Measurements from ENCODE around the gene ZNF655. TPM values are rescaled to one million over a fixed set of nuclear protein-coding genes. Genes with fewer than 3 reads are reported as not detected.
A peak's percentile ranks its signal among the peaks of the same experiment; 100 is the strongest.

The ZNF655 gene
- total RNA-seq, 1 donor from 2014 or later, result 4.0 TPM

- no peak for DNase-seq (ENCODE audit: low read depth in 2 of 2)
Measured at GRCh38 chr7:99601656-99602310, 43.3 kb downstream of the ZNF655 start.

- DNase-seq (ENCODE audit: low read depth in 2 of 2), result no peak
Measured at GRCh38 chr7:99605527-99605926, 47.1 kb downstream of the ZNF655 start.

- DNase-seq (ENCODE audit: low read depth in 2 of 2), result no peak
Measured at GRCh38 chr7:99606531-99606930, 48.1 kb downstream of the ZNF655 start.

DNA sequence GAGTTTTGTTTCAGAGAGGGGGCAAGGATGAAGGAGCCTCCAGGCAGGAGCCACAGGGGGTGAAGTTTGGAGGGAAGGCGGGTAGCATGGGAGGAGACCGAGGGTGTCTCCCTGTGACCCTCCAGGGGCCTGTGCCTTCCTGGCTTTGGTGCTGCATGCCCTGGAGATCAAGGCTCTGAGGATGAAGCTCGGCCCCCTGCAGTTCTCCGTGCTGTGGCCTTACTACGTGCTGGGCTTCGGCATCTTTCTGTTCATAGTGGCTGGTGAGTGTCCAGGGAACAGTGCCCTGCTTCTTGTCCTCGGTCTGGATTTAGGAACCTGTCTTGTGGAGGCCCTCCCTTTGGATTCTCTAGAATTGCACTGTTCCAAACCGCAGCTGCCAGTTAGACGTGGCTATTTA, 49.1 kb downstream of the ZNF655 start:
- no peak for DNase-seq (ENCODE audit: low read depth in 2 of 2)

DNA sequence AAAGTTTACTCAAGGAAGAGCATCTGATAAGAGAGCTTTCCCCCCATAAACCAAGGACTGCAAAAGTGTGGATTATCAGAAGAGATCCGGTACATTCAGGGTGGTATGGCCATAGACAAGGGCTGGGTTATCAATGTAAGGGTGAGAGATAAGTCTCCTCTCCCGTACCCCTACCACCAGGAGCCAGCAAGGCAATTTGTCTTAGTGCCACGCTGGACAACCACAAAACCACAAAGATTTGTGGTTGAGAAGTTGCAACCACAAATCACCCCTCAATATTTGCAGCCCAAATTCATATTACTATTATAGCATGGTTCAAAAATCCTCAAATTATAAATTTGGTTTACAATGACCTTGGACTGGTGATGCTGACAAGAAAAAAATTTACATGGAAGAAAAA, 56.1 kb downstream of the ZNF655 start:
- DNase-seq (ENCODE audit: low read depth in 2 of 2), result no peak

DNA sequence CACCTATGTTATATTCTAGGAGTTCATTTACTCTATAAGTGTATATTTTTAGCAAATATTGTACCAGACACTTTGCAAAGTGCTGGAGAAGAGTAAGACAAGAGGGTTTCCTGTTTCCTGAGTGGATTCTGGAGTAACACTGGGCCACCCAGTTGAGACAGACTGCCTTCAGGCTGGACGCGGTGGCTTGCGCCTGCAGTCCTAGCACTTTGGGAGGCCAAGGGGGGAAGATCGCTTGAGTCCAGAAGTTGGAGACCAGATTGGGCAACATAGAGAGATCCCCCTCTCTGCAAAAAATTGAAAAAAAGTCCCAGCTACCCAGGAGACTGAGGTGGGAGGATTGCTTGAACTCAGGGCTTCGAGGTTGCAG, 57.5 kb downstream of the ZNF655 start:
- no peak for DNase-seq (ENCODE audit: low read depth in 2 of 2)

GRCh38 chr7:99616359-99617191, 58.1 kb downstream of the ZNF655 start, which contains the start of gene ZSCAN25:
ZSCAN25 (plus strand) TSS chr7:99616946; CDS start chr7:99619607, 2,661 bp downstream.
- DNase-seq (ENCODE audit: low read depth in 2 of 2), result peak; percentile 92 to 93

DNA sequence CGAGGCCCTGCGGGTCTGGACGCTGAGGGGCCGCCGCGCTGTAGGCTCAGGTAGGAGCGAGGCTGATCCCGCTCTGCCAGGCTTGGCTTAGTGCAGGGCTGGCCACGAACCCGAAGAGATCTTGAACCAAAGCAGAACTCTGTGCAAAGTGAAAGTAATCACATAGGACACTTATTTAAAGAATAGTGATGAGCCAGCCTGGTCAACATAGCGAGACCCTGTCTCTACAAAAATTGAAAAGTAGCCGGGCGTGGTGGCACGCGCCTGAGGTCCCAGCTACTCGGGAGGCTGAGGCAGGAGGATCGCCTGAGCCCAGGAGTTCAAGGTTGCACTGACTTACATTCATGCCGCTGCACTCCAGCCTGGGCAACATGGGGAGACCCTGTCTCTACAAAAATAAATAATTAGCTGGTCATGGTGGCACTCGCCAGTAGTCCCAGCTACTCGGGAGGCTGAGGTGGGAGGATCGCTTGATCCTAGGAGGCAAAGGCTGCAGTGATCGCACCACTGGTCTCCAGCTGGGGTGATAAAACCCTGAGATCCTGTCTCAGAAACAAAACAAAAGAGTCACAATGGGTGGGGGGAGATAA, 58.8 kb downstream of the ZNF655 start:
- DNase-seq (ENCODE audit: low read depth in 2 of 2), result no peak

DNA sequence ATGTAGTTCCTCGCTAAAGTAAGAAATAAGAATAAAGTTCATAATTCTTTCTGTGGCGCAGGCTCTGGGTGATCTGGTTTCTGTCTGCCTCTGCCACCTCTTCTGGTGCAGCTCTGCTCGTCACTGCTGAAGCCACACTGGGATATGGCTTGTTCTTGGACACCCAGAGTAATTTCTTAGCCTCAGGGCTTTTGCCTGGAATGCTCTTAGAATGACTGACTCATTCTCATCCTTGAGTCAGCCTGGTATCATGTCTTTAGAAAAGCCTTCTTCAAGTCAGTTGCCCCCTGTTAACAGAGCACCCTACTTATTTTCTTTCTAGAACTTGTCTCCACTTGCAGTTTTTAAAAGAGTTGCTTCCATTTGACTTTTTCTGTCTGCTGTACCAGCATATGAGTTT, 60.3 kb downstream of the ZNF655 start:
- no peak for DNase-seq (ENCODE audit: low read depth in 2 of 2)

GRCh38 chr7:99619571-99620130, 61.2 kb downstream of the ZNF655 start:
- DNase-seq (ENCODE audit: low read depth in 2 of 2), result no peak

DNA sequence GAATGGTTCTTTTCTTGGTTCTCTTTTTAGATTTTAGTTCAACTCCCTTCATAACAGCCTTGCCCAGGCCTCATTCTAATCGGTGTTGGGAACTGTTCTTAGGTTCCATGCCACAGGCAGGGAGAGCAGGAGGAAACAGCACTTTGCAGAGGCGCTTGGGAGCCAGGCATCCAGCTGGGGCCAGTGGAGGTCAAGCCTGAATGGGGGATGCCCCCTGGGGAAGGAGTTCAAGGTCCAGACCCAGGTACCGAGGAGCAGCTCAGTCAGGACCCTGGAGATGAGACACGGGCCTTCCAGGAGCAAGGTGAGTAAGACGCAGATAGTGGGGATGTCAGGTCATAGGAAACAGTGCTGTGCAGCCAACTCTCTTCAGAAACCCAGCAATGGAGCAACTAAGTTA, 62.8 kb downstream of the ZNF655 start:
- no peak for DNase-seq (ENCODE audit: low read depth in 2 of 2)

DNA sequence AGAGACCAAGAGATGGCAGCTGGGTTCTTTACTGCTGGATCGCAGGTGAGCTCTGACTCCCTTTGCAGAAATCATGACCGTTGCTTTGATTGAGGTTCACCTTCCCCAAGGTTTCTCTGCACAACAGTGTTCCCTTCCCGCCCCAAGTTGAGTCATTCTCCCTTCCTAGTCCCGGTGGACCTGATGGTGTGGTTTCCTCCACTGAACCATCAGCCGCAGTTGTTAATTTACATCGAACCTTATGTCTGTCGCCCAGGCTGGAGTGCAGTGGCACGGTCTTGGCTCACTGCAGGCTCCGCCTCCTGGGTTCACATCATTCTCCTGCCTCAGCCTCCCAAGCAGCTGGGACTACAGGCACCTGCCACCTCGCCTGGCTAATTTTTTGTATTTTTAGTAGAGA, 64.2 kb downstream of the ZNF655 start:
- no peak for DNase-seq (ENCODE audit: low read depth in 2 of 2)

- no peak for DNase-seq (ENCODE audit: low read depth in 2 of 2)
Measured at GRCh38 chr7:99623091-99623693, 64.8 kb downstream of the ZNF655 start.

DNA sequence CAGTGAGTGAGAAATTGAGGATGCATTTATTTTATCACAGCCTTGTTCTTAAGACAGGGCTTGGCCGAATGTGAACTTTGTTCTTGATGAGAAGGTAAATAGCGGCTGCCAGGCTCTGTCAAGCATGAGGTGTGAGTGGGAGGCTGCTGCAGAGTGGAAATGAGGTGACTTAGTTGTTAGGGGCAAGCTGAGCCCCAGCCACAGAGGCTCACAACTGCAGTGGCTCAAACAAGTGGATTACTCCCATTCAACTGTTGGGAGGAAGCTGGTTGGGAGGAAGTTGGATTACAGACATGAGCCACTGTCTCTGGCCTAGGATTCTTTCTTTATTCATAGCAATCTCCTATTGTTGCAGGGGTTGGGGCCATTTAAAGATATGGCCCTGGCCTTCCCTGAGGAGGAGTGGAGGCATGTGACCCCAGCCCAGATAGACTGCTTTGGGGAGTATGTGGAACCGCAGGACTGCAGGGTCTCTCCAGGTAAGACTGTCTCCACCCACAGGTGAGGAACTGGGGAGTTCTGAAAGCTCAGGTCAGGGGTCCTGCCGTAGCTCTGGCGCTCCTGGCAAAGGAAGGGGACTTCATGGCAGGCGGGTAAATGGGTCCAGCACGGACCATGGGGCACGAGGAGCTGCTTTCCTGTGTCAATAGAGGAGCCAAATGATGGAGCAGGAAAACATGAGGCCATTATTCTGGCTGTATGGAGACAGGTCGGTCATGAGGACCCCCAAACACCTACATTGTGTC, 65.4 kb downstream of the ZNF655 start:
- no peak for DNase-seq (ENCODE audit: low read depth in 2 of 2)

DNA sequence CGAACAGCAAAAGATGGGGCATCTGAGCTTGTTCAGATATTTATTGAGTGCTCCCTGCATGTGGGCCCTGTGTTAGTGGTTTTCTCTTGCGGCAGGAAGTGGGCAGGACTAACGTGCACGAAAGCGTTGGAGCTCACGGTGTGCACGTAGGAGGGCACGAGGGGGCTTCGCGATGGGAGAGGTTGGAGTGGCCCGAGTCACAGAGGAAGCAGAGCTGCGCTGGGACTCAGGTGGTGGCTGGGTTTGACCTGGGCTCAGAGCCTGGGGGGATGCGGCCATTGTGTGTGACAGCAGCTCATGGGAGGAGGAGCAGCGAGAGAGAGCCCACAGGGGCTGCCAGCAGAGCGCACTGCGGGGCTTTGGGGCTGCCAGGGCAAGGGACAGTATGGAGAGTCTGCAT, 66.0 kb downstream of the ZNF655 start:
- DNase-seq (ENCODE audit: low read depth in 2 of 2), result no peak

DNA sequence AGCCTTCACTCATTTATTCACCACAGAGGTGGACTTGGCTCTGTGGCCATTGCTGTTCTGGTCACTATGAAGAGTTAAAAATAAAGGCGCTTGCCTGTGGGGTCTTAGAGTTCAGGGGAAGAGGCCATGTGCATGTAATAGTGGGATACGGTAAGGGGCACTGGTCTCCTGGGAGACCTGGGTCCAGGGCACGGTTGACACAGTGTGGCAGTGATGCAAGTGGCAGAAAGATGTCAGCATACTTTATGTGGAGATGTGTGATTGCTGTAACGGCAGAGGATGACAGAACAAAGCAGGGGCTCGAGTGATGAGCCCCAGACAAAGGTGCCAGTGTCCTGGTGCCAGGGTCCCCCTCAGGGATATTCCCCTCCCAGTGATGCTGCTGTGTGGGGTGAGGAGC, 66.9 kb downstream of the ZNF655 start:
- no peak for DNase-seq (ENCODE audit: low read depth in 2 of 2)

DNA sequence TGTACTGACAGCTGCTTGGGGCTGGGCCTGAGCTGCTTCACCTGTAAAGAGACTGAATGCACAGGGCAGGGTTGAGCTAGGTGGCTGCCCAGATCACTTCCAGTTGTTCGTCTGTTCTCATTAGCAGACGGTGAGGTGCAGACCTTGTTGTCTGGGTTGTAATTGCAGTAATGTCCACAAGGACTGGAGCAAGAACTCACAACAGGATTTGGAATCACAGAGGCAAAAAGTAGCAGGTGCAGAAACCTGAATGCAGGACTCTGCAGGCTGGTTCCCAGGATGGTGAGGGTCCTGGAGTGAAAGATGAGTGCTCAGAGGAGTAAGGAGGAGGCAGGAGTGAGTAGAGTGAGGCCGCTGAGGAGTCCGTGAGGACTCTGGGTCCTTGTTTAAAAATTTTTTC, 67.5 kb downstream of the ZNF655 start:
- DNase-seq (ENCODE audit: low read depth in 2 of 2), result no peak
